Measurements from ENCODE around the gene MTA1. TPM values are rescaled to one million over a fixed set of nuclear protein-coding genes. Genes with fewer than 3 reads are reported as not detected.

MTA1 gene
- total RNA-seq, 6 donors from 2014 or later = 64.8 to 315 (median 94.9) TPM

GRCh38 chr14:105420101-105420973, 710 bp downstream of the MTA1 start:
- DNase-seq (peak in 1 of 2 donors; percentile 84), ATAC-seq (ENCODE audit: low FRiP score in 2 of 2) (no peak)
- 9 to 41% methylated on average over 3 to 15 of the region's 67 CpGs for WGBS, 2 donors
- no peaks in the 10 kb centered on the region for H3K9me3 ChIP-seq
- H3K4me3 ChIP-seq = peak overlapping the region; percentile 78 to 92 (median 83)
- no peak for TF ChIP-seq CTCF (IDR thresholded peaks at IDR 0.05)
- no peak for TF ChIP-seq POLR2A (IDR thresholded peaks at IDR 0.05)
- TF ChIP-seq POLR2AphosphoS5 (IDR thresholded peaks at IDR 0.05) = no peak
- TF ChIP-seq EP300 (IDR thresholded peaks at IDR 0.05) = no peak
- H3K27ac ChIP-seq = peak overlapping the region; percentile 3 to 83 (median 73)
- no peaks in the 10 kb centered on the region for H3K27me3 ChIP-seq
- peaks cover 22 to 41% (median 30%) of the 10 kb centered on the region in 4 donors for H3K4me1 ChIP-seq
- peaks cover 0 to 6% (median 2%) of the 10 kb centered on the region in 4 donors for H3K36me3 ChIP-seq

GRCh38 chr14:105420974-105421674, 1.5 kb downstream of the MTA1 start:
- ATAC-seq (ENCODE audit: low FRiP score in 2 of 2) (no peak), DNase-seq (peak in 1 of 2 donors; percentile 67)
- peak overlapping the region; percentile 78 to 92 (median 83) for H3K4me3 ChIP-seq
- no peaks in the 10 kb centered on the region for H3K9me3 ChIP-seq
- peaks cover 22 to 38% (median 28%) of the 10 kb centered on the region in 4 donors for H3K4me1 ChIP-seq
- H3K36me3 ChIP-seq = peaks cover 0 to 6% (median 2%) of the 10 kb centered on the region in 4 donors
- no peak for TF ChIP-seq EP300 (IDR thresholded peaks at IDR 0.05)
- no peak for TF ChIP-seq CTCF (IDR thresholded peaks at IDR 0.05)
- no peak for TF ChIP-seq POLR2A (IDR thresholded peaks at IDR 0.05)
- no peak for TF ChIP-seq POLR2AphosphoS5 (IDR thresholded peaks at IDR 0.05)
- H3K27me3 ChIP-seq = no peaks in the 10 kb centered on the region
- peak overlapping the region; percentile 3 to 83 (median 73) for H3K27ac ChIP-seq
- 50 to 60% methylated on average over 1 to 18 of the region's 23 CpGs for whole genome bisulfite sequencing, 2 donors

DNA sequence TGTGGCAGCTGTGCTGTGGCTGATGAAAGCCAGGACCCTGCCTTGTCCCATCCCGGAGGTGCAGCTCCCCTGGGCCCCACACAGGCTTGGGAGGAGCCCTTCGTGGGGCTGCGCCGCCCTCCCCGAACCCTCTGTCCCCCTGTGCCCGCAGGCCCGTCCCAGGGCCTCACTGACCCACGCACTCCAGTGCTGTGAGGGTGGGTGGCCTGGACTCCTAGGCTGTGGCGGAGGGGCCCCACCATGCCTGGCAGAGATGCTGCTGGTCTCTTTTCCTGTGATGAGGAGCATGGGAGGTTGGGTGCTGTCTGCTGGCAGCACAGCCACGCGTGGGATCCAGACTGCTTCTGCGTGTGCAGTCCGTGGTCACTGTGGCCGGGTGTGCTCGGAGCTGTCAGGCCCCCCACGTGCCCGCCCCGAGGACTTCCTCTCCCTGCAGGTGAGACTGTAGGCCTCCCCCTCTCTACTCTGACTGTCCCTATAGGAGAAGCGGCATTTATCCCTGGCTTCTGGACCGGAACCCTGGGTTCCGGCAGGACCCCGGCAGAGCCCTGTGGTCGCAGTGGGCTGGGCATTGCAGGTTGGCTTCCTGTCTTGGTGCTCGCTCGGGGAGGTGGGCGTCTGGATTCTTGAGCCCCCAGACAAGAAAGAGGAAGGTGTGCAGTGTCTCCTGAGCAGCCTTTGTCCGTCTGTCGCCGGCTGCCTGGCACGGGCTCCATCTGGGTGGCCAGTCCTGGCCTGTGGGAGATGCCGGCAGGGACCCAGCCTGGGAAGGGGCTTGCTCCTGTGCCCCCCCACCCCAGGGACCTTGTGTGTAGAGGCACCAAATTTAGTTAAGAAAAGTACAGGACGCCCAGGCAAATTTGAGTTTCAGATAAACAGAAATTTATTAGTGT, 2.3 kb downstream of the MTA1 start:
- ATAC-seq (ENCODE audit: low FRiP score in 2 of 2) (peak in 1 of 2 donors; percentile 41), DNase-seq (peak in 1 of 2 donors; percentile 68)
- Histone ChIP-seq H3K4me1 (peaks cover 22 to 38% (median 28%) of the 10 kb centered on the region in 4 donors), H3K36me3 (peaks cover 0 to 10% (median 5%) of the 10 kb centered on the region in 4 donors), H3K27ac (peak overlapping the region in 3 of 4 donors; percentile 29 to 83 (median 76)), H3K9me3 (no peaks in the 10 kb centered on the region), H3K4me3 (peak overlapping the region in 1 of 4 donors; percentile 87), H3K27me3 (no peaks in the 10 kb centered on the region)
- 72 to 87% methylated on average over 13 to 24 of the region's 32 CpGs for WGBS, 2 donors
- TF ChIP-seq POLR2A (IDR thresholded peaks at IDR 0.05) (no peak), CTCF (IDR thresholded peaks at IDR 0.05) (no peak), POLR2AphosphoS5 (IDR thresholded peaks at IDR 0.05) (no peak), EP300 (IDR thresholded peaks at IDR 0.05) (no peak)

GRCh38 chr14:105422695-105423487, 3.3 kb downstream of the MTA1 start:
- H3K4me1 ChIP-seq = peaks cover 22 to 38% (median 28%) of the 10 kb centered on the region in 4 donors
- H3K27me3 ChIP-seq = no peaks in the 10 kb centered on the region
- no peak overlapping the region for H3K27ac ChIP-seq
- 78 to 82% methylated on average over 16 to 21 of the region's 21 CpGs for WGBS, 2 donors
- TF ChIP-seq EP300 (IDR thresholded peaks at IDR 0.05) (no peak), CTCF (IDR thresholded peaks at IDR 0.05) (no peak), POLR2AphosphoS5 (IDR thresholded peaks at IDR 0.05) (no peak), POLR2A (IDR thresholded peaks at IDR 0.05) (no peak)
- no peak overlapping the region for H3K4me3 ChIP-seq
- ATAC-seq (ENCODE audit: low FRiP score in 2 of 2) = no peak
- H3K9me3 ChIP-seq = no peaks in the 10 kb centered on the region
- peaks cover 0 to 10% (median 5%) of the 10 kb centered on the region in 4 donors for H3K36me3 ChIP-seq
- no peak for DNase-seq

Measured in upper lobe of left lung (tissue), 6 donors.